Thoracic aorta (tissue), 2 donors: Measurements from ENCODE around the gene ARSK. TPM values are rescaled to one million over a fixed set of nuclear protein-coding genes. Genes with fewer than 3 reads are reported as not detected.

ENCODE experiments used
- ATAC-seq: fragments of 150-250 bp; one replicate; pipeline ENCODE4 v1.8.0; 2017; ENCODE audit warnings: low read depth; ENCODE audit not compliant: insufficient number of reproducible peaks, low FRiP score
- DNase-seq: peaks from one replicate; pipeline ENCODE4 v3.0.0-alpha.2; 2020; ENCODE audit warnings: low spot score
- H3K27ac ChIP-seq, 2 donors: fragments of 200-600 bp; sonication (generic); 1 replicate in 1 of 2; 2 replicates in 1 of 2; pipeline ENCODE4 v1.5.1; 2016; ENCODE audit warnings: mild to moderate bottlenecking in 2 of 2, moderate library complexity in 2 of 2
- H3K27me3 ChIP-seq: fragments of 200-600 bp; sonication (generic); replicated peaks from 2 replicates; pipeline ENCODE4 v1.6.0; 2016; ENCODE audit warnings: mild to moderate bottlenecking; ENCODE audit not compliant: insufficient read depth
- H3K36me3 ChIP-seq: fragments of 200-600 bp; sonication (generic); one replicate; pipeline ENCODE4 v1.5.1; 2016
- H3K4me1 ChIP-seq, 2 donors: fragments of 200-600 bp; sonication (generic); 1 replicate in 1 of 2; 2 replicates in 1 of 2; pipeline versions ENCODE4 v1.5.1 to v1.6.0; 2016; ENCODE audit warnings: low read depth in 2 of 2, mild to moderate bottlenecking in 1 of 2; ENCODE audit not compliant: control insufficient read depth in 1 of 2
- H3K4me3 ChIP-seq: fragments of 200-600 bp; sonication (generic); 2 replicates; pipeline ENCODE4 v1.5.1; 2016; ENCODE audit warnings: mild to moderate bottlenecking
- H3K9me3 ChIP-seq: fragments of 200-600 bp; sonication (generic); 2 replicates; pipeline ENCODE4 v1.5.1; 2016
- CTCF ChIP-seq: fragments of 200-600 bp; sonication (generic); IDR thresholded peaks from one replicate; pipeline ENCODE4 v1.5.1; 2019; ENCODE audit warnings: antibody characterized with exemption
- total RNA-seq, 2 donors: library from RNA; depleted of rRNA; stranded (reverse); fragments of >200 nt; gene quantifications; one replicate each; pipeline versions ENCODE4 v1.1.0 to v1.2.3, GENCODE V29; 2016

Gene ARSK, protein sequence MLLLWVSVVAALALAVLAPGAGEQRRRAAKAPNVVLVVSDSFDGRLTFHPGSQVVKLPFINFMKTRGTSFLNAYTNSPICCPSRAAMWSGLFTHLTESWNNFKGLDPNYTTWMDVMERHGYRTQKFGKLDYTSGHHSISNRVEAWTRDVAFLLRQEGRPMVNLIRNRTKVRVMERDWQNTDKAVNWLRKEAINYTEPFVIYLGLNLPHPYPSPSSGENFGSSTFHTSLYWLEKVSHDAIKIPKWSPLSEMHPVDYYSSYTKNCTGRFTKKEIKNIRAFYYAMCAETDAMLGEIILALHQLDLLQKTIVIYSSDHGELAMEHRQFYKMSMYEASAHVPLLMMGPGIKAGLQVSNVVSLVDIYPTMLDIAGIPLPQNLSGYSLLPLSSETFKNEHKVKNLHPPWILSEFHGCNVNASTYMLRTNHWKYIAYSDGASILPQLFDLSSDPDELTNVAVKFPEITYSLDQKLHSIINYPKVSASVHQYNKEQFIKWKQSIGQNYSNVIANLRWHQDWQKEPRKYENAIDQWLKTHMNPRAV
- total RNA-seq: 1 to 10 TPM; 5.1 to 8.5 TPM

DNA sequence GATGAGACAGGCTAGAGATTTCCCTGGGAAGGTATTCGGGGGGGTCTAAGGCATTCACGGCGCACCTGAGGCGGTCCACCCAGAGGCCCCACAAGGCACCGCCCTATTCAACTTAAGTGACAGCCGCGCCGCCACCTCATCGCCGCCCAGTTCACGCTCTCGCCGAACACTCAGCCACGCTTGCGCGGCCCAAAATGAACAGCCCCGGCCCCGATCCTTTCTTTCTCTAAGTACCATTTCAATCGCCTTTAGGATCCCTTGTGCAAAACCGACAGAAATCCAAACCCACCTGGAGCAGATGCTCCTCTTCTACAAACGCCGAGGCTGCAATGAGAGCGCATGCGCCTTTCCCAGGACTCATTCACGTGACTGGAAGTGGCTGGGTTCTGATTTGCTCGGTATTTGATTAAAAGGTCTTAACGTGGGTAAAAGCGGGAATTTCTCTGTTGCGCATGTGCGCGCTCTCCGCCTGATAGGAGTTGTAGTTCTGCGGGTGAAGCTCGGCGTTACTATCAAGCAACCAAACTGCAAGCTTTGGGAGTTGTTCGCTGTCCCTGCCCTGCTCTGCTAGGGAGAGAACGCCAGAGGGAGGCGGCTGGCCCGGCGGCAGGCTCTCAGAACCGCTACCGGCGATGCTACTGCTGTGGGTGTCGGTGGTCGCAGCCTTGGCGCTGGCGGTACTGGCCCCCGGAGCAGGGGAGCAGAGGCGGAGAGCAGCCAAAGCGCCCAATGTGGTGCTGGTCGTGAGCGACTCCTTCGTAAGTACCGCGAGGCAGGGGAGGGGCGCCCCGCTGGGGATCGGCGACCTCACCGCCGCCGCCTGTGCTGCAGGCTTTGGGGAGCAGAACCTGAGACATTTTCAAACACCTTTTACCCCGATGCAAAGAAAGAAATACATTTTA lies at the start of gene ARSK, which contains the start of gene SKIC3:
Gene ARSK (plus strand): TSS at position 455 of the 902 bp plus-strand sequence. CDS start 178 bp downstream, at position 633.
Gene SKIC3 (minus strand): TSS at position 331 of the 902 bp plus-strand sequence. CDS start 7,827 bp downstream, outside the sequence.
- Histone ChIP-seq H3K27ac (peak within 1 kb of the TSS; percentile 63 to 75), H3K4me3 (peak within 1 kb of the TSS; percentile 84), H3K4me1 (peaks cover 7 to 26% of the 10 kb centered on the region in 2 donors), H3K36me3 (peaks cover 3% of the 10 kb centered on the region), H3K9me3 (no peaks in the 10 kb centered on the region), H3K27me3 (no peaks in the 10 kb centered on the region)
- peak; percentile 54 for TF ChIP-seq CTCF
- DNase-seq (peak; percentile 82), ATAC-seq (peak; percentile 100)

DNA sequence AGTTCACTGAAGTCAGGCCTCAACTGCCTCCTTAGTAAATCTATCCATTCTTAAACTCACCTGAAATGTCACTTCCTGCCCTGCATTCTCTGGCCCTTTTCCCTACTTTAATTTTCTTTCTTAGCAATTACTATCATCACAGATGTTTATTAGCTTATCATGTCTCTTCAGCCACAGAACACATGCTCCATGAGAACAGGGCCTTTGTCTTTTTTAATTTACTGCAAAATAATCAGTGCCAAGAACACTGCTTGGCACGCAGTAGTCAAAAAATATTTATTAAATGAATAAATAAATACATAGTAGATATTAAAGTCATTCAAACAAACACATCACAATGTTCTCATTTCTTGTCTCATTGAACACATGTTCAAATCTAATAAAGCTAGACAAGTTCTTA lies 46.4 kb upstream of the ARSK start:
- TF ChIP-seq CTCF: no peak

GRCh38 chr5:95511606-95512005 lies 43.3 kb upstream of the ARSK start:
- Histone ChIP-seq H3K4me3 (no peak overlapping the region), H3K4me1 (no peaks in the 10 kb centered on the region), H3K27me3 (no peaks in the 10 kb centered on the region), H3K36me3 (peaks cover 43% of the 10 kb centered on the region), H3K27ac (no peak overlapping the region), H3K9me3 (no peaks in the 10 kb centered on the region)
- DNase-seq (no peak), ATAC-seq (no peak)
- no peak for TF ChIP-seq CTCF

More for the DNA sequence above, 46.4 kb upstream of the ARSK start:
- Histone ChIP-seq H3K4me3 (no peak overlapping the region), H3K27ac (no peak overlapping the region), H3K4me1 (no peaks in the 10 kb centered on the region), H3K9me3 (no peaks in the 10 kb centered on the region), H3K27me3 (no peaks in the 10 kb centered on the region), H3K36me3 (peaks cover 42% of the 10 kb centered on the region)
- DNase-seq (no peak), ATAC-seq (no peak)

GRCh38 chr5:95518417-95518816 lies 36.5 kb upstream of the ARSK start:
- Histone ChIP-seq H3K27ac (no peak overlapping the region), H3K4me3 (no peak overlapping the region), H3K4me1 (no peaks in the 10 kb centered on the region), H3K9me3 (no peaks in the 10 kb centered on the region), H3K36me3 (peaks cover 31% of the 10 kb centered on the region), H3K27me3 (no peaks in the 10 kb centered on the region)
- ATAC-seq (no peak), DNase-seq (no peak)
- TF ChIP-seq CTCF: no peak
